Sigmoid colon (tissue), 4 donors: ENCODE data around the gene SLCO3A1.

ENCODE experiments used
- CTCF ChIP-seq, 4 experiments: fragments of 450-650 bp in 3 of 4; fragments of 200-600 bp in 1 of 4; IDR thresholded peaks; one replicate each; pipeline ENCODE4 v1.5.1; 2016 to 2019; ENCODE audit warnings: antibody characterized with exemption in 4 of 4, mild to moderate bottlenecking in 3 of 4, moderate library complexity in 2 of 4
- EP300 ChIP-seq, 4 donors: sonication (generic); formaldehyde crosslinking; IDR thresholded peaks; one replicate each; pipeline ENCODE4 v1.6.1; 2017; ENCODE audit warnings: antibody characterized with exemption in 4 of 4
- POLR2A ChIP-seq, 2 donors: fragments of 450-650 bp; IDR thresholded peaks; one replicate each; pipeline ENCODE4 v1.6.1; 2016; ENCODE audit warnings: antibody characterized with exemption in 2 of 2, mild to moderate bottlenecking in 2 of 2, moderate library complexity in 2 of 2
- POLR2AphosphoS5 ChIP-seq, 4 donors: sonication (generic); formaldehyde crosslinking; IDR thresholded peaks; one replicate each; pipeline ENCODE4 v1.6.1; 2017; ENCODE audit warnings: antibody characterized with exemption in 4 of 4

GRCh38 chr15:92118162-92118935, 264.8 kb downstream of the SLCO3A1 start:
- no peak for TF ChIP-seq POLR2A (IDR thresholded peaks at IDR 0.05)
- no peak for TF ChIP-seq CTCF (IDR thresholded peaks at IDR 0.05)
- TF ChIP-seq EP300 (IDR thresholded peaks at IDR 0.05) = no peak
- no peak for TF ChIP-seq POLR2AphosphoS5 (IDR thresholded peaks at IDR 0.05)
